DMS153 (cell line): ENCODE measurements around the gene CLIC1.
A peak's percentile ranks its signal among the peaks of the same experiment; 100 is the strongest.

Source experiments
- DNase-seq: peaks from one replicate; lab custom pipeline; 2025; lab: John Stamatoyannopoulos, UW

Gene CLIC1

DNA sequence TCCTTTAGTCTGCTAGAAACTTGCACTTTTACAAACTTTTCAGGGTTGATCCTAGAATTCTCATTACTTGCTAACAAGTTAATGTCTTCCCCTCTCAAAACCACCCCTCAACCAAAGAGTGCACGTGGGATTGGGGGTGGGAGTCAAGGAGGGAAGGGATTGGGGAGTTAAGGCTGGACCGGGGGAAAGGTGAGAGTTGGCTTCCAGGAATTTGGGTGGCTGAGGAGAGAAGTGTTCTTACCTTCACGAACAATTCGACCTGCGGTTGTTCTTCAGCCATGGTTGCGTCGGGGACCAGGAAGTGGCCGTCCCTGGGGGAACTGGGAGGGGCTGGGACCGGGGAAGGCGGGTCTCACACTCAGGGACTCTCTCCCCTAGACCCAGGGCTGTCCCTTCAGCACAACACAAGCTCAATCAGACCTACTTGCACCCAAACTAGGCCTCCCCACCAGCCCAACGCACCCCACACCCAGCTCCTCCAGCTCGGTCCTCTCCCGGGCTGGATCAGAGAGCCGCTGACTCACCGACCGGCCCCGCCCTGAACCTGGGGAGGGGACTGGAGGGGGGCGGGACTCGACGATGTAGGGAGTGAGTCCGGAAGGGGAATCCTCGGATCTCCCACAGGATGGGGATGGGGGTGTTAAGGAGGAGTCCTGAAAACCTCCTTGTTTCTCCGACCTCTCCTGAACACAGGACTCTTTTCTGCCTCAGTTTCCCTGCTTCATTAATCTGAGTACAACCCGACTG, at the start of gene CLIC1:
Gene CLIC1, minus strand, starts transcription at position 510 of the 747 bp plus-strand sequence. Its CDS starts 230 bp downstream, at position 280.
- peak; percentile 82 for DNase-seq

DNA sequence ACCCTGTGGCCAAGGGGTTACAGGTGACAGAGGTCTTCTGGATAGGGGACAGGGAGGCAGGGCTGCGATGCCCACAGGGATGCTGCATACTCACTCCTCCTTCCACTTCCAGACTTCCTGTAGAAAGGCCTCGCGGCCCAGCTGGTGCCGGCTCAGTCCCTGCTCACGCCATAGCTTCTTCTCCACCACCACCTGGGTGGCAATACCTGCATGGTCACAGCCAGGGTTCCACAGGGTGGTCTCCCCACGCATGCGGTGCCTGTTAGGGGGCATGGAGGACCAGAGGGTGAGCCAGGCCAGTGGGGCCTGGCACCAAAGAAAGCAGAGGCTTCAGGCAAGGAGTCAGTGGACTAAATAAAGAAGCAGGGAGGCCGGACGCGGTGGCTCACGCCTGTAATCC, 49.1 kb upstream of the CLIC1 start:
- DNase-seq, result no peak

DNA sequence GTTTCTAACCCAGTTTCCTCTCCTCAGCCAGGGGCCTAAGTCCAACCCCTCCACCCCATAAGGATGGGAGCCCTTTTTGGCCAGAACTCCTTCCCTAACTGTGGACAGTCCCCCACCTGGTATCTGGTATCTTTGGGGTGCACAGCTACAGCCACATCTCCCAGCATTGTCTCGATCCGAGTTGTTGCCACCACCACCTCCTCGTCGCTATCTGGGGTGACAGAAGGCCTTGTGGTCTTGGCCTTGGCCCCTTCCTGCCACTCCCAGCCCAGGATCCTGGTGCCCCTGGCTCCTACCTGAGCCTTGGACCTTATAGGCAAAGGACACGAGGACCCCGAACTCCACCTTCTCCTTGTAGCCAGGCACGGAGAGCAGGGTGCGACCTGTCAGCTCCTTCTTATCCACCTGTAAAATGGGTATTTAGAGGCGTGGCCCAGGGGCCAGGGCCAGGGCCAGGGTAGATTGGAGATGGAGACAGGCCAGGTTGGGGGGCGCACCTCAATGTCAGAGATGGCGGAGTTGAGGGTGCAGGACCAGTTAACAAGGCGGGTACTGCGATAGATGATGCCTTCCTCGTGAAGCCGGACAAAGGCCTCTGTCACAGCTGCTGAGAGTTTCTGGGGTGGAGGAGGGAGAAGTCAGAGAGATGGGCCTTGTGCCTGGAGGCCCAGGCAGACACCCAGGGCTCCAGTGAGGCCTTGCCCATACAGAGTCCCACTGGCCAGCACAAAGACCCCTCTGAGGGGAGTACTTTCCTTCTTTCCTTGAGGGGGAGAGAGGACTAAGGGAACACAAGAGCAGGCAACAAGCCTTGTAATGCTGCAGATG, 48.0 kb upstream of the CLIC1 start:
- DNase-seq, result no peak

DNA sequence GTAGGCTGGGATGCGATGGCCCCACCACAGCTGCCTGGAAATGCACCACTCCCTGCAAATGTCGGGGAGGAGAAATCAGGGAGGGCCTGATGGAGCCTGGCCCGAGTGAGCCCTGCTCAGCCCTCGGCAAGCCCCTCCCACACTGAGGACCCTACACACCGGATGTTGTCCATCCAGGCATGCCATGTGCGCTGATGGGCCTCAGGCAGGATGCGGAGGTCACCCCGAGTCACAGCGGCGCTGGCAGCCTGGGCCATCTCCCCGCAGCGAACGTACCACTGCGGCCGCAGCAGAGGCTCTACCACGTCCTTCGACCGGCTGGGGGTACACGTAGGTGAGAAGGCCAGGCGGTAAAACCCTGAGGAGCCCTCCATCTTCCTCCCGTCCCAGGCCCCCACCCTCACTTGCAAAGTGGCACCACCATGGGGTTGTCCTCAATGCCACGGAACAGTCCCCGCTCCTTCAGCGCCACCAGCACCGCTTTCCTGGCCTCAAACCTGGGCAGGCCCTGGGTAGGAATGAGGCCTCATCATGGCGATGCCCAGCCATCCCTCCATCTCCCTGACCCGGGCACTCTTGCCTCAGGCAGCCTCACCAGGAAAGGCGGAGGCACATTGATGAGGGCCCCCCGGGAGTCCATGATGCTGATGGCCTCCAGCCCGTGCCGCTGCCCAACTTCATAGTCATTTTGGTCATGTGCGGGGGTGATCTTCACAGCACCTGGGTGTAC, 46.0 kb upstream of the CLIC1 start:
- no peak for DNase-seq

DNA sequence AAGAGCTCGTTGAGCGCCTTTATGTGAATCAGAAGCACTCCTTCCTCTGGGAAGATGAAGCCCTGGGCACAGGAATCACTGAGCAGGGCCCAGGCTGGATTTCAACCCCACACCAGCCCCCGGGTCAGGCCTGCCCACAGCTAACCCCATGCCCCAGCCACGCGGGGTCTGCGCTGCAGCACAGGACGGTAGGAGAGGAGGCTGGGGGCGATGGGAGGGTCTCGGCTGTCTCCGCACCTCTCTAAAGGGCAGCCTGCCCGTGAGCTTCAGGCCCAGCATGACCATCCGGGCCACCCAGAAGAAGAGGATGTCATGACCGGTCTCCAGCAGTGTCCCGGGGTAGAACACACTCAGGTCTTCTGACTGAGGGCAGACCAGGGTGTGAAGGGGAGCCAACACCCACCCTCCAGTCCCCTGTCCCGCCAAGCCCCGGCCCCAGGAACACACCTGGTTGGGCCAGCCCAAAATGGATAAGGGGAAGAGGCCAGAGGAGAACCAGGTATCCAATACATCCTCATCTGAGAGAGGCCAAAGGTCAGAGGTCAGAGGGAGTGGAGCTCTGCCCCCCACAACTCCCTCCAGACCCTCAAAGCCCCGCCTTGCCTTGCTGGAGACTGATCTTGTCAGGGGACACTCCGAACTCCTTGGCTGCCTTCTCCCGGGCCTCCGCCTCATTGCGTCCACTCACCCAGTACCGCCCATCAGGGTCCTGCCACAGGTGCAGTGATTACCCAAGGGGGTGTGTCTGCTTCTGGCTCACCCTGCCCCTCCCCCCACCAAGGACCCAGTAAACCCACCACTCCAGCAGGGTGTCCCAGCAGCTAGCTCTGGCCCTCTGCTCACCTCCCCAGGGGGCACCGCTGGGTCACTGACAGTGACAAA, 45.2 kb upstream of the CLIC1 start:
- DNase-seq, result no peak

DNA sequence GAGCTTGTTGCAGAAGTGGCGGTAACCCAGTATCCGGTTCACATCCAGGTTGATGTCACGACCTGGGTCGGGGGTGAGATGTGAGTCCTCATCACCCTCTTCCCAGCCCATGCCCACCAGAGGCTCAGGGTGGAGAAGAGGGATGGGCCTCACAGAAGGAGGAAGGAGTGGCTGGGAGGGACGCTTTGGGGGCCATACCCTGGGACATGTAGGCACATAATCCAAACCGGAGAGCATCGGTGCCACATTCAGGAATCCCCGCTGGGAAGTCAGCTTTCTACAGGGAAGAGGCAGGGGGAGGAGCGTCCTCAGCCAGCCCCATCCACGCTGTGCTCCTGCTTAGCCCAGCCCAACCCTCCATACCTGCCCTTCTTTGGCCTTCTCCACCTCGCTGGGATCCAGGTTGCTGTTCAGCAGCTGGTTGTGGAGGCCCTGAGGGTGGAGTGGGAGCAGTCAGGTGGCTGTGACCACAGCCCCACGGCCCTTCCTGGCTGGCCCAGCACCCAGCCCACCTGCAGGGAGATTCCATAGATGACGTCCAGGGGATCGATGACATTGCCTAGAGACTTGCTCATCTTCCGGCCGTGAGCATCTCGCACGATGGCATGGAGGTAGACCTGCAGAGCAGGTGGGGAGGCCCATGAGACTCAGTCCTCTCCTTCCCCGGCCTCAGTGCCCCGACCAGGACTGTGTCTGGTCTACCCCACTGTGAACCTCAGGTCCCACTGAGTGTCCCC, 44.3 kb upstream of the CLIC1 start:
- DNase-seq, result no peak

DNA sequence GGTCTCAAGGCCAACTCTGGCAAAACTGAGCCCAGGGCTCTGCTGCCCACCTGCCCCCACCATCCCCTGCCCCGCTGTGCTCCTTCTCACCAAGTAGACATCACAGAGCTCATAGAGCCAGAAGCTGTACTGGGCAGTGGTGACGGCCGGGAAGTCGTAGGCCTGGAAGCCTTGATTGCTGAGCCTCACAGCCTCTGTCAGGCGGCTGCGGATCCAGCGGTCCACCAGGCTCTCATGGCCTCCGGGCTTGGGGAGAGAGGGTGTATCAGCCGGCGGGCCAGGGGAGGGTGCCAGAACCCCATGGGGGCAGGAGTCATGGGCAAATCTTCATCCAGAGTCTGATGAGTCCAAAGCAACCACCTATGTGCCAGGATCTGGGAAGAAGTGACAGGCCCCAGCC, 43.6 kb upstream of the CLIC1 start:
- no peak for DNase-seq

DNA sequence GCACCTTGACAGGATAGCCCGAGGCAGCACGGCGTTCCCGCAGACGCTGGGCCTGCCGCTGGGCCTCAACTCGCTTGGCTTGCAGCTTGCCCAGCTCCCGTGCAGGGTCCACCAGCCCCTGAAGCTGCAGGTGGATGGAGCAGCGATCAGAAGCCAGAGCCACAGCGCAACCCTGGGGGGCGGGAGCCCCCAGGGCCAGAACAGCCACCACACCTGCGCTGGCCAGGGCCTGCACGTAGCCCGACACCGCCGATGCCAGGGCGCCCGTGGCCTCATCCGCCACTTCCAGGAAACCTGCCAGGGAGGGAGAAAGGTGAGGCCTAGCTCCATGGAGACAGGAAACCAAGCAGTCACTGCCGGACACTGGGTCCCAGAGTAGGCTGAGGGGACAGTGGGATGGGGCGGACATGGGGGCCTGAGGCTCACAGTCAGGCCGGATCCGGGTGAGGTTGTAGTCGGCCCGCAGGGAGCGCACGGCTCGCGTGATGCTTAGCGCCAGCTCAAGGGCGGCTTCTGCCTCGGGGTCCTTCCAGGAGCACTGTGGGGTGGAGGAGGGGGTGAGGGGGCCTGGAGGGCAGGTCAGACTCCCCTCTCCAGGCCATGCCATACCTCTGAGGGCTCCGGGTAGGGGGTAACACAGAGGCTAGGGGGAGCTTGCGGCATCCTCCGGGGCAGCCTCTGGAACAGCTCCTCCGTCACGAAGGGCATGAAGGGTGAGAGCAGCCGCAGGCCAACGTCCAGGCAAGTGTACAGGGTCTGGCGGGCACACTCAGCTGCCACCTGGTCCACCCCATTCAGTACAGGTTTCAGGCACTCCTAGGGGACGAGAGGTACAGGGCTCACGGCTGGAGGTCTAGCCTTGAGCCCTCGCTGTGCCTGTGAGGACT, 42.9 kb upstream of the CLIC1 start:
- DNase-seq, result no peak

DNA sequence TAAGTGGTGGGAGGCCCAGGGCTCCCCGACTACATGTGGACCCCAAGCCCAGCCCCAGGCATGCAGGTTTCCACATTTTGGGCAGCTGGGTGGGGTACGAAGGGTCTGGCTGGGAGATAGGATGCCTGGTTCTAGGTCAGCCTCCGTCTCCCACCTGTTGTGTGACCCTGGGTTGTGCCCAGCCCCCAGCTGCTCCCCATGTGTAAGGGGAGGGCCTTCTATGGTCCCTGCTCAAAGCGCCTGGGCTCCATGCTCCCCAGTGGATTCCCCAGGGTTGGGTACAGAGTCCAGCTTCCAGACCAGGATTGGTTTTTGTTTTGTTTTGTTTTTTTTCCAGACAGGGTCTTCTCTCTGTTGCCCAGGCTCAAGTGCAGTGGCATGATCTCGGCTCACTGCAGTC, 41.9 kb upstream of the CLIC1 start:
- DNase-seq, result no peak

DNA sequence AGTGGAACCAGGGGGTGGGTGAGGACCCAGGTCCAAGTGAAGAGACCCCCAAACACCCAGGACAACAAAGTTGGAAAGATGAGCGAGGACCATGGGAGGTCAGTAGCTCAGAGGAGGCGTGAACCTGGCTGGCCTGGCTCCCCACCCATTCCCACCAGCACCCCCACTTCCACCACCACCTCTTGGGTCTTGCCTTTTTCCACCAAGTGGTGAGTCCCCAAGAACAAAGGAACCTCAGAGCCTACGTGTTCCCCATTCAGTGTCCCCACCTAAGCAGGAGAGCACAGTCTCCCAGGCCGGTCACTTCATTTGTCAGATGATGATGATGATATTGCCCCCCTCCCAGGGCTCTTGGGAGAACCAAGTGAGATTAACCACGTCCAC, 41.3 kb upstream of the CLIC1 start:
- DNase-seq, result no peak

DNA sequence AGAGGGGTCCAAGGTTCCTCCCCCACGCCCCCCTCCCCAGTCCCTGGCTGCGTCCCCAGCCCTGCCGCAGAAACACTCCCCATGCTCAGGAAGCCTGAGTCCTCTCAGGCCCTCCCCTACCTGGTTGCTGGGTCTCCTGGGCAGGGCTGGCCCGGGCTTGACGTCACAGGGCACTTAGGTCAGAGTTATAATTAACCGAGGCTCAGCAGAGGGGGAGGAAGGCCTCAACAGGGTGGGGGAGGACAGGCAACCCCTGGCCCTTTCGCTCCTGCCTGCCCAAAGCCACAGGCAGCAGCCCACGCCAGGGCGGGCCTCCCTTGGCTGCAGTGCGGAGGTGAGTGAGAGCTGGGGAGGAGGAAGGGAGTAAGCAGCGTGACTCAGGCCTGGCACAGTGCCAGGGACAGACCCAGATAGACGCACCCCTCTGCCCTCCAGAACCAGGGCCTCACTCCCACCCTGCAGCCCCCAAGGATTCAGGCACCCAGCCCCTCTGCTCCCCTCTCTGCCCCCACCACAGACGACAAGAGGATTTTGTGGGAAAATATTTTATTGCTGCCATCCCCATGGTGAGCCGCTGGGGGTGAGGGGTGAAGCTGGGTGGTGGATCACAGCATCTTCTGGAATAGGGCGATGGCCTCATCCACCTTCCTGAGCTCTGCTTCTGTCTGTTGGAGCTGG, 40.8 kb upstream of the CLIC1 start, which contains the start of gene VWA7:
Gene VWA7, minus strand, starts transcription at position 340 of the 678 bp plus-strand sequence. CDS start 549 bp downstream, outside the sequence.
- DNase-seq, result peak; percentile 63

DNA sequence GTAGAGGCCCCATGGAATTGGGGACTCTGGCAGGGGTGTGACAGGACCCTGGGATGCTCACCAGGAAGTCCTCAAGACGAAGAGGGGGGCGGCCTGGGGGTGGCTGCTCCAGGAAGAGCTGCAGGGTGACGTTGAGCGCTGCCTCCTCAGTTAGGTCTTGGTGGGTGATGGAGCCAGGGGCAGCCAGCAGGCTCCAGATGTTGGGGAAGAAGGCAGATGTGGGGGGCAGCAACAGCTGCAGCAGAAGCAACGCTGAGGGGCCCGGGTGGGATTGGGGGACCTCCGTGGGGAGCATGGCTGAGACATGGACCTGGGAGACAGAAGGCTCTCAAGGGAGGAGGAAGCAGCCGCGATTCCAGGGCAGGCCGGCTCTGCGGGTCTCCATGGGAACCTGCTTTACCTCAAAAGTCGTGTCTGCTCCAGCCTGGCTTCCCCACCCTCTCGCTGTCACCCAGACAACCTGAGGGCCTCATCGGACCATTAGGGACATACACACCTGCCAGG, 40.2 kb upstream of the CLIC1 start:
- peak; percentile 35 for DNase-seq

DNA sequence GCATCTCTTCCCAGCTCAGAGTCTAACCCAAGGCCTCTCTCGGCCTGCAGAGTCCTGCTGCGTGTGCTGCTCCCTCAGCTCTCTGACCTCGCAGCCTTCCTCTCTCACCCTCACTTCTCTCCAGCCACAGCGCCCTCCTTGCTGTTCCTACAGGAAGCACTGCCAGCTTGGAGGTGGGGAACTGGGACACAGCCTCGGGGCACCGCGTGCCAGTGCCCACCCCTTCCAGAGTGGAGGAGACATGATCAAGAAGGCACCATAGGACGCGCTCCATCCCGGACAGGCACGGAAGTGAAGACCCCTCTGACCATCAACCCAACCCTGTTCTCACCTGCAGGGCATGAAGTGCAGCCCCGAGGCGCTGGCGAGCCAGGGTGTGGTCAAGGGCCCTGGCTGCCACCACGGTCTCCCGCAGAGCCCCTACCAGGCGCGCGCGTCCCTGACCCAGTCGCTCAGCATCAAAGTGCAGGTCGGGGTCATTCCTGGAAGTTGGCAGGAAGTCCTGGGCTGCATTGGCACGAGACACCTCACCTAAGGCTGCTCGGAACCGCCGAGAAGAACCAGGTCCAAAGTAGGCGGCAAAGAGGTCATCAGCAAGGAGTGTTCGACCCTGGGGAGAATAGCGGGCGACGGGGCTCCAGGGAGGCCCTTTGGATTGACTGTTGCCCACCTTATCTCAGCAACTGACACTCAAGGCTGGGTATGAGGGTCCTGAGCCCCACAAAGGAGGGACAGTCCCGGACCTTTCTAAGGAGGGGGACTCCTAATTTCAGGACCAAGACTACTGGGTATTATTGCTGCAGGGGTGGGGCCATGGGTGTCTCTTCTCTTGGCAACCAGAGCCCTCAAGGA, 39.5 kb upstream of the CLIC1 start:
- DNase-seq, result no peak

DNA sequence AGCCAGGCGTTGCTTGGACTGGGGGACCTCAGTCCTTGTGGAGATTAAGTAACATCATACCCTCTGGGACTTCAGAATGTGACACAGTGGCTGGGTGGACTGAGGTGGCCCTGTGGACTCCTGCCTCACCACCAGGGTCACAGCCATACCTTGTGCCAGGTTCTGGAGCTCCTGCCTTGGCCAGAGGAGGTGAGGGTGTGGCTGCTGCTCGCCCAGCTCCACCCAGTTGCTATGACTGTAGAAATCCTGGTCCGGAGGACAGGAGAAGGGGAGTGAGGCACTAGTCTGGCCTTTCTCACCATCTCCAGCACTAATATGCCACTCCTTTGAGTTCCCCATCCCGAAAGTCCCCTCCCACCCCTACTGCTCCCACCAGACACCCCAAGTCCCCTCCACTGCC, 38.9 kb upstream of the CLIC1 start:
- DNase-seq, result no peak

DNA sequence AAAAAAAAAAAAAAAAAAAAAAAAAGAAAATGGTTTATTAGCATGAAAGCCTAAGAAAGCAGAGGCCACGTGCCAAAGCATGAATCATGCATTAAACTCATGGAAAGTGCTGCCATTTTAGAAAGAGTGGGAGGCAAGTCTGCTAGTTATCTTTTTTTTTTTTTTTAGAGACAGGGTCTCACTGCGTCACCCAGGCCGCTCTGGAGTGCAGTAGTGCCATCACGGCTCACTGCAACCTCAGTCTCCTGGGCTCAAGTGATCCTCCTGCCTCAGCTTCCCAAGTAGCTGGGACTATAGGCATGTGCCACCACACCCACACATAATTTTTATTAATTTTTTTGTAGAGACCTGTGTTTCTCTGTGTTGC, 35.6 kb upstream of the CLIC1 start:
- DNase-seq, result no peak

DNA sequence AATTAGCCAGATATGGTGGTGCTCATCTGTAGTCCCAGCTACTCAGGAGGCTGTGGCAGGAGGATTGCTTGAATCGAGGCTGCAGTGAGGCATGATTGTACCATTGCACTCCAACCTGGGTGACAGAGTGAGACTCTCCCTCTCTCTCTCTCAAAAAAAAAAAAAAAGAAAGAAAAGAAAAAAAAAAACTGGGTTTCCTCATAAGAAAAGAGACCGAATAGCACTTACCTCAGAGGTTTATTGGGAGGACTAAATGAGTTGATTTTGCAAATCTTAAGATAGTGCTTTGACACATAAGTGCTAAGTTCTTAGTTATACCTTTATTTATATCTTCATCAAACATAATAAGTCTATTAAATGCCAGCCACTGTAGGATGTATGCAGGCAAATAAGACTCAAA, 34.5 kb upstream of the CLIC1 start:
- no peak for DNase-seq

DNA sequence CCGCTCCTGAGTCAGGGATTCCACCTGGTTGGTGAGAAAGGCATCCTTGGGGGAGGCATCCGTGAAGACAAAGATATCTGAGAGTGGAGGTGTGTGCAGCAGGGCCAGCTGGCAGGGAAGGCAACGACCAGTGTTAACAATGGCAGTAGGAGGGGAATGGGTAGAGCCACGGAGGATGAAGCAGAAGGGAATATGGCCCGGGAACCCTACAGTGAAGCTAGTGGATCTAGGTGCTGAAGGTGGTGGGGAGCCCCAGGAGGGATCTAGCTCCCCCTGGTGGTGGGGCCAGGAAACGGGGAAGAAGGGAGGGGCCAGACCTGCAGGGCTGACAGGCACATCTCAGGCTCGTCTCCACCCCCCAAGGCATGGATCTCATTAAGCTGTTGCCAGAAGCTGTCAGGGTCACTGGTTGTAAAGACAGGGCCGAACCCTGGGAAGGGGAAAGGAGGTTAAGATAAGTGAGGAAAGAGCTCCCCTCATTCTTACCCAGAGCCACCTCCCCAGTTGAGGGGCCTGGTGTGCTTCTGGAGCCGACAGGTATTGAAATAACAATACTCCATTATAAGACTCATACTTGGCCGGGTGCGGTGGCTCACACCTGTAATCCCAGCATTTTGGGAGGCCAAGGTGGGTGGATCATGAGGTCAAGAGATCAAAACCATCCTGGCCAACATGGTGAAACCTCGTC, 33.5 kb upstream of the CLIC1 start:
- peak; percentile 31 for DNase-seq
